Gastroesophageal sphincter (tissue), 3 donors: ENCODE measurements around the gene DYRK1A.
A peak's percentile ranks its signal among the peaks of the same experiment; 100 is the strongest.

ENCODE experiments used
- CTCF ChIP-seq, 4 experiments: fragments of 200-600 bp in 2 of 4; fragments of 450-650 bp in 2 of 4; sonication (generic) in 1 of 4; IDR thresholded peaks; one replicate each; pipeline ENCODE4 v1.5.1; 2017 to 2019; ENCODE audit warnings: antibody characterized with exemption in 4 of 4, mild to moderate bottlenecking in 2 of 4, moderate library complexity in 2 of 4
- POLR2A ChIP-seq, 2 donors: fragments of 450-650 bp; IDR thresholded peaks; one replicate each; pipeline ENCODE4 v1.6.1; 2017; ENCODE audit warnings: antibody characterized with exemption in 2 of 2, mild to moderate bottlenecking in 2 of 2, moderate library complexity in 1 of 2
- POLR2AphosphoS5 ChIP-seq: sonication (generic); formaldehyde crosslinking; IDR thresholded peaks from one replicate; pipeline ENCODE4 v1.6.1; 2017; ENCODE audit warnings: antibody characterized with exemption

GRCh38 chr21:37496972-37497371, 130.4 kb downstream of the DYRK1A start:
- TF ChIP-seq POLR2A (IDR thresholded peaks at IDR 0.05) (no peak), POLR2AphosphoS5 (no peak), CTCF (IDR thresholded peaks at IDR 0.05) (peak; percentile 7 to 31 (median 27))
